DMS 273 (cell line): Measurements from ENCODE around the gene EIF1AD.
"Not testable (repeated sequence)": the region's sequence is repeated elsewhere in the genome, so short reads cannot be mapped to it uniquely, and the experiment has no call there.

Experiments used
- DNase-seq: peaks from one replicate; lab custom pipeline; 2025; ENCODE audit not compliant: unreplicated experiment; lab: John Stamatoyannopoulos, UW

EIF1AD gene

GRCh38 chr11:66001942-66002647, at the start of gene EIF1AD, which contains the start of gene BANF1:
Gene EIF1AD, minus strand, starts transcription at chr11:66002157. Its CDS starts 1,768 bp downstream, at chr11:66000389.
Gene BANF1, plus strand, starts transcription at chr11:66002503. Its CDS starts 748 bp downstream, at chr11:66003251.
- peak; percentile 97 for DNase-seq

DNA sequence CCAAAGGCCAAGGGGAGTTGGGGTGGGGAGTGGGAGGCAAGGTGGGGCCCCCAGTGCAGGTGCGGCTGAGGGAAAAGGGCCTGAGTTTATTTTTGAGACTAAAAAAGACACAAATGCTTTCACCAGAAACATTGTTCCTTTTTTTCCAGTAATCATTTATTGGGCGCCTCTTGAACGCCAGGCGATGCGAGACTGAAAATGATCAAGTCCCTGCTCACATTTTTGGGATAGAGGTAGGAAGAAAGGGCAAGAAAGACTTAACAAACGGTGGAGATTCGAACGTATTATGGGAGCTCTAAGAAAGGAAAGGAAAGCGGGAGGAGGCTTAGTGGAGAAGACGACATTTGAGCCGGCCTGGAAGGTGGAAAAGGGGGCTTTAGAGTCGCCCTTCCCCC, 49.4 kb upstream of the EIF1AD start:
- no peak for DNase-seq

DNA sequence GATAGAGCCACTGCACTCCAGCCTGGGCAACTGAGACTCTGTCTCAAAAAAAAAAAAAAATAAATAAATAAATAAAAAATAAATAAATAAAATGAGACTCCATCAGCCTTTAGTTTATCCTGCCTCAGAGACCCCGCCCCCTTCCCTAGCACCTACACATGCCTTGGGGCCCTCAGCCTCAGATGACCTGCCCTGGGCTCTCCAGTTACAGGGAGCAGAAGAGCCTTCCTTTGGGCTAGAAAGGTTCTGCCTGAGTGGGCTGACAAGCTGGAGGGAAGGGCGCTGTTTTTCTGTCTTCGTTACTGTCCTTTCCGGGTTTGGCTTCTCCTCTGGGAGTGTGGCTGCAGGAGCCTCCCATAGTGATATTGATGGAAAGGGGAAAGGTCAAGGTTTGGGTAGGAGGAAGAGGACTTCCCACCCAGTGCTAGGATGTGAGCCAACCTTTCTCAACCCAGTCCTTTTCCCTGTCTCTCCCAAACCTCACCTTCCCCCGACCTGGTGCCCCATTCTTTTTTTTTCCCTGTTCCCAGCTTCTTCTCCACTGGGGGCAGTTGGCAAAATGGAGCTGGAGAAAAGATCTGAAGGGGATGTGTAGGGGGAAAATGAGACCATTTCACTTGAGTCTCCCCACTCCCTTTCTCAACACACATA, 48.7 kb upstream of the EIF1AD start:
- peak; percentile 38 for DNase-seq

GRCh38 chr11:66048547-66049323, 46.8 kb upstream of the EIF1AD start, which contains the start of gene GAL3ST3:
Gene GAL3ST3, minus strand, starts transcription at chr11:66049161. Its CDS starts 3,746 bp downstream, at chr11:66045415.
- DNase-seq, result no peak

DNA sequence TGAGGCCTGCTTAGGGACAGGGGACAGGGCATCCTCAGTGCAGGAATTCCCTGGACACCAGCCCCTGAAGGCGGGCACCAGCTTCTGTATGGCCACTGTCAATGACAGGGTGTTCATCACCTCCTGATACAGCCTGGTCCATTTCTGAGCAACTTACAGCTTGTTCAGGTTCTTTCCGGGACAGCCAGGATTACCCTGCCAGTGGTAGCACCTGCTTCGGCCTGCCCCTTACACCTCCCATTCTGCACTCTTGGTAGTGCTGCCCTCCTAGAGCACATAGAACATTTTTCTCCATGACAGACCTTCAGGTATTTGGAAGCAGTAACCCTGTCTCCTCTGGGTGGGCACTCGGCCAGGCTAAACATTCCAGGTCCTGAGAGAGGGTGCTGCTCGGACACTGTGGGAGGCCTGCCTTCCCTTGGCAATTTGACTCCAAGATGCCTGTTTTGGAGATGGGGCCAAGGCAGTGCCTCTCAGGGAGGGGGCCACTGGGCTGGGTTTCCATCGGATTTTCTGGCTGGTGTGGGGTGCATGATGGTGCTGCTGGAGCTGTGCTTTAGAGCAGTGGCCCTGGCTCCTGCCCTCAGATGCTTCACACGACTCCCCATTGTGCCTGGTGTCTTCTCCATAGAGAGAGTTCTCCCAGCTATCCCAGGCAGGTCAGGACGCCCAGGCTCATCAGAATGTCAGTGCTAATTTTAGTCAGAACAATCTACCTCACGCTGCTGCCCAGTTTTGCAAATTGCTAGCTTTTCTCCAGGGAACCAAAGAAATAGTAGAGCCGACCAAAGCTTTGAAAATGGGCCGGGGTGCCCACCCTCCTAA, 45.8 kb upstream of the EIF1AD start:
- no peak for DNase-seq

DNA sequence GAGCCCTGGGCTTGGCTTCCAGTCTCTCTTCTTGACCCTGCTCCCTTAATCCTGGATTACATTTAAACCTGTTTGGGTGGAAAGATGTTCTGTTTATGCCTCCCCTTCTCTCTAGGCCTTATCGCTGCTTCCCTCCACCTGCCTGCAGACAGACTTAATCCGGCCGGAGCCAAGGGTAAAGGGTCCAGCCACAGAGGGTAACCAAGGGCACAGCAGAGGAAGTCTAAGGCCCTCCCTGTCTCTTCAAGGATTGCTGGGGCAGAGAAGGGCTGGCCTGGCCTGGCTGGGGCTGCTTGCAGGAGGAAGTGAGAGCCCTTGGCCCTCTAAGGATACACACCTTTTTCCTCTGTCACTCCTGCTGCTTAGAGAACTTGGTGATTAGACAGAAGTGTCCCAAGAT, 44.9 kb upstream of the EIF1AD start:
- no peak for DNase-seq

GRCh38 chr11:66045177-66045639, 43.3 kb upstream of the EIF1AD start:
- DNase-seq, result peak; percentile 89

DNA sequence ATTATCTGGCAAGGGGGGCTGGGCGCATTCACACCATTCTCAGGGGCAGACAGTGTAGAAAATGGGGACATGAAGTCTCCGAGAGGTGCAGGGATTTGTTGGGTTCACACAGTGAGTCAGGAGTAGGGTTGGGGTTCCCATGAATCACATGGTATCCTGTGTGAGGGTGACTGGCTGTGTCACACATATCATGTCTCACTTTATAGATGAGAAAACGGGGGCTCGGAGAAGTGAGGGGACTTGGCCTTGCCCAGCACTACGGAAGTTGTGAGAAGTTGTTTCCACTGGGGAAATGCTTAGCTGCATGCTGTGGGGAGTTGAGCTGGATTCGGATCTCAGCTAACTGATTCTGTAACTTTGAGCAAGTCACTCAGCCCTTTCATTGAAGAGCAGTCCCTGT, 42.8 kb upstream of the EIF1AD start:
- DNase-seq, result no peak

DNA sequence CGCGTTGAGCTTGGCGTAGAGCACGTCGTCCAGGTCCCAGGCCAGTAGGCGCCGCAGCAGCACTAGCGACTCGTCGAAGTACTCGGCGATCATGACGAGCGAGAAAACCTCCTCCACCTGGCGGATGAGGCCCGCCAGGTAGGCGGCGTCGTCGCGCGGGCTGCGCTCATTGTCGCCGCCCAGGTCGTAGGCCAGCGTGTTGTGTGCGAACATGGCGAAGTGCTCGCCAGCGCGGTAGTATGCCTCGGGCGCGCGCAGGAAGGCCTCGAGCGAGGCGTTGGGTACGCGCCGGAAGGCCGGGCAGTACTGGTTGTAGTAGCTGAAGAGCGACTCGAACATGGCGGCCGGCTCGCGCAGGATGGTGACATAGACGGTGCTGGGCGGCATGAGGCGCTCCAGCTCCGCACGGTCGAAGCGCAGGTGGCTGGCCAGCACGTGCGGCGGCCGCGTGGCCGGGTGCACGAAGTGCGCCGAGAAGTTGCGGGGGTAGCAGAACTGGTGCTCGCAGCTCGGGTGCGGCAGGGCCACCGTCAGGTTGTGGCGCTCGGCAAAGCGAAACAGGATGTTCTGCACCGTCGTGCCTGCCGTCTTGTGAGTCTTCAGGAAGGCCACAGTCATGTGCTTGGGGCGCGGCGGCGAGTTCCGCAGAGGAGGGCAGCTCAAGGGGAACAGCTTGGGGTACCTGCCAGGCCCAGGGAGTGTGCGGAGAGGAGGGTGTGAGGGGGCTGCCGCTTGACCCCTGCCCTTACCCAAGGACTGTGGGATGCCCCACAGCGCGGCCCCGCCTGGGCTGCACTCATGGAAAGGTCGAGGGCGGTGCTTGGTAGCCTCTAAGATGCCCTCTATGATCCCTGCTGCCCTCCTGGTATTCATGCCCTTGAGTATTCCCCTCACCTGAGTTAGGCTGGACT, 41.3 kb upstream of the EIF1AD start:
- no peak for DNase-seq

DNA sequence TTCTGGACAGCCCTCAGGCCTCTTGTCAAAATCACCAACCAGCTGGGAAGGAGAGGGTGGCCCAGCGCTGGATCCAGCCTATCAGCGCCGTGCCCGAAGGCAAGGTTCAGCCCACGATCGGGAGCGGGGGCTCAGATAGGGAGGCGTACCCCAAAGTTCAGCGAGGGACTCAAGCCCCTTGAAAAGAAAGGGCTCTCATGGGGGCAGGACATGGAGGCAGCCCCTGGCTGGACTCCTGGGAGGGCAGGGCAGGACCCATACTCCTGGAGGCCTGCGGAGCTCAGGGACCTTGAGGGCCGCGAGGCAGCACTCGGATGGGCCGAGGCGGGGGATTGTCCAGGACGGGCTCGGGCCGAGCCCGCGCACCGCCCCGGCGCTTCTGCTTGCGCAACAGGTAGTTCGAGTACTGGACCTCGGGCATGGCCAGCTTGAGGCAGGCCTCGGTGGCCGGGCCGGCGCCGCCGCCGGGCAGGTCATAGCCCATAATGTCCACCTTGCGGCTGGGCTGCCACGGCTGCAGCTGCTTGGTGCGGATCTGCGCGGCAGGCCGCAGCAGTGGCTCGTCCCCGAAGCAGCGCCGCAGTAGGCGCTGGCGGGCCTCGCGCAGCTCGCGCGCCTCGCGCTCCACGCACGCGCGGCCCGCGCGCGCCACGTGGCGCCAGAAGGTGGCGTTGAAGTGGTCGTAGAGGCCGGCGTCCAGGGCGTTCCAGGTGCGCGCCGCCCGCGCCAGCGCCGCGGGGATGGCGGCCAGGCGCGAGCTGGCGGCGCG, 40.5 kb upstream of the EIF1AD start:
- DNase-seq, result no peak

DNA sequence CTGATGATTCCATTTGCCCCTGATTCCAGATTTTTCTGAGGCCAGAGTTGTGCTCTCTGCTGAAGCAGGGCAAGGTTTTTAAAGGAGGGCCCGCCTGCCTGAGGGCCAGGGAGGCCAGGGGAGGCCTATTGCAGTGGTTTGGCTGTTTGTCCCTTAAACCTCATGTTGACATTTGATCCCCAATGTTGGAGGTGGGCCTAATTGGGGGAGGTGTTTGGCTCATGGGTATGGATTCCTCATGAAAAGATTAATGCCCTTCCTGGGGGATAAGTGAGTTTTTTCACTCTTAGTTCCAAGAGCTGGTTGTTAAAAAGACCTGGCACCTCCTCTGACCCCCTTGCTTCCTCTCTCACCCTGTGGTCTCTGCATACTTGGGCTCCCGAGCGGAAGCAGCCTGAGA, 37.8 kb upstream of the EIF1AD start:
- DNase-seq, result no peak

GRCh38 chr11:66037327-66037726, 35.4 kb upstream of the EIF1AD start:
- DNase-seq, result no peak

DNA sequence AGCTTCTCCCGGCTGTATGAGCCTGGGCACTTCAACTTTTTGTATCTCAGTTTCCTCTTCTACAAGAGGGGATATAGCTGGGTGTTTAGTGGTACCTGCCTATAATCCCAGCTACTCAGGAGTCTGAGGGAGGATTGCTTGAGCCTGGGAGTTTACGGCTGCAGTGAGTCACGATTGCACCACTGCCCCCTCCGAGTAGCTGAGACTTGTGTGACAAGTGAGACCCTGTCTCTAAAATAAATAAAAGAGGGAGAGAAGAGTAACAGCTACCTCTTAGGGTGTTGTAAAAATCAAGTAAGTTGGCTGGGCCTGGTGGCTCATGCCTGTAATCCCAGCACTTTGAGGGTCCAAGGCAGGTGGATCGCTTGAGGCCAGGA, 34.4 kb upstream of the EIF1AD start:
- no peak for DNase-seq

- DNase-seq, result peak; percentile 50
Observed at GRCh38 chr11:66035653-66036333, 33.8 kb upstream of the EIF1AD start.

DNA sequence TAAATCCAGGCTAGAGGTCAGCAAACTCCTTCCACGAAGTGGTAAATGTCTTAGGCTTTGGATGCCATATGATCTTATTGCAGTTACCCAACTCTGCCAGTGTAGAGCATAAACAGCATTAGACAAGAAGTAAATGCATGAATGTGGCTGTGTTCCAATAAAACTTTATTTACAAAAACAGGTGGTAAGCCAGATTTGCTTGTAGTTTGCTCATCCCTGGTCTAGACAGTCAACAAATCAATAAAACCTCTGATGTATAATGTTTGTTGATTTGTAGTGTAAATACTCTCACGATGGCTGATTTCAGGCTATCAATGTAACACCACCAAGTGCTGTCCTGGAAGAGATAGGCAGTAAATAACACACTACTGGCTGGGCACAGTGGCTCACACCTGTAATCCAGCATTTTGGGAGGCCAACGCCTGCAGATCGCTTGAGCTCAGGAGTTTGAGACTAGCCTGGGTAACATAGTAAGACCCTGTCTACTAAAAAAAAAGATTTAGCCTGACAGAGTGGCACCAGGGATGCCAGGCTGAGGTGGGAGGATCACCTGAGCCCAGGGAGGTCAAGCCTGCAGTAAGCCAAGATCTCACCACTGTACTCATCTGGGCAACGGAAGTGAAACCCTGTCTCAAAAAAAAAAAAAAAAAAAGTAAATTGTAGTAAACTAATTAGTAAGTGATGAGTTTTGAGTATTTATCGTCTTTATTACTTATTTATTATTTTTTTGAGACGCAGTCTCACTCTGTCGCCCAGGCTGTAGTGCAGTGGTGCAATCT, 31.2 kb upstream of the EIF1AD start:
- peak; percentile 16 for DNase-seq

DNA sequence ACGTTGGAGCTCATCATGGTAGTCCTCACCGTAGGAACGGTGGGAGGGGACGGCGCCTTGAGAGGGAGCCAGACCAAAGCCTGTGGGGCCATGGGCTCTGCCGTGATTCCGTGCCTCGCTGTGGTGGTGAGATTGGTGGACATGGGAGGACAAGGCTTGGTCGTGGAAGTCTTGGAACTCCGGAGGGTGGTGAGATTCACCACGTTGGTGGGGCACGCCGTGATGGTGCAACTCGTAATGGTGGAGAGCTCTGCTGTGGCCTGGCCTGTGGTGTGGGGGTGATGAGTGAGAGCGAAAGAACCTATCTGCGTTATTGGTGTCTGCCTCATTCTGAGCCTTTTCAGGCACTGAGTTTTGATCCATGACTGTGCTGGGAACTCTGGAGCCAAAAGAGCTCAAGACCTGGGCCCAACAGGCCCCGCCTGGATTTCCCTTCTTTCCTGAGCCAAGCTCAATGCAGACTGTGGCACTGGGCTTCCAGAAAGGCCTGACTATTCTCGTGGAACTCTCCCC, 24.1 kb upstream of the EIF1AD start, which contains the start of gene CATSPER1:
Gene CATSPER1, minus strand, starts transcription at position 463 of the 513 bp plus-strand sequence. Its CDS starts 100 bp downstream, at position 363.
- no peak for DNase-seq

DNA sequence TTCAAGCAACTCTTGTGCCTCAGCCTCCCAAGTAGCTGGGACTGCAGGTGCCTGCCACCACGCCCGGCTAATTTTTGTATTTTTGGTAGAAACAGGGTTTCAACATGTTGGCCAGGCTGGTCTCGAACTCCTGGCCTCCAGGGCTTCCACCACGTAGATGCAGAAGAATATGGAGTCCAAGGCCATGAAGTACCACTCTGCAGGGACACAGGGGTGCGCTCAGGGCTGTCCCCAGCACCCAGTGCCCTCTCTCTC, 21.2 kb upstream of the EIF1AD start:
- DNase-seq, result not testable (repeated sequence)
